NCI-H2107 treated with DMSO at 0.1 percent for 48 hours (cell line): ENCODE measurements around the gene ATP2B2.
"Not testable (repeated sequence)": the region's sequence is repeated elsewhere in the genome, so short reads cannot be mapped to it uniquely, and the experiment has no call there.

Experiments
- DNase-seq: peaks from one replicate; lab custom pipeline; 2025; ENCODE audit not compliant: unreplicated experiment; lab: John Stamatoyannopoulos, UW

Gene ATP2B2

GRCh38 chr3:10505050-10505790 is at the start of gene ATP2B2:
TSS of gene ATP2B2 (minus strand) at chr3:10505586. CDS start at chr3:10449543, 56,043 bp downstream.
- DNase-seq: no peak

- no peak for DNase-seq
Observed at GRCh38 chr3:10554746-10555145, 49.4 kb upstream of the ATP2B2 start.

- DNase-seq: no peak
Observed at GRCh38 chr3:10554236-10554611, 48.8 kb upstream of the ATP2B2 start.

- DNase-seq: no peak
Observed at GRCh38 chr3:10553591-10554235, 48.3 kb upstream of the ATP2B2 start.

- DNase-seq: no peak
Observed at GRCh38 chr3:10552631-10552943, 47.2 kb upstream of the ATP2B2 start.

- DNase-seq: no peak
Observed at GRCh38 chr3:10551821-10552630, 46.6 kb upstream of the ATP2B2 start.

GRCh38 chr3:10551139-10551538 is 45.8 kb upstream of the ATP2B2 start:
- no peak for DNase-seq

- no peak for DNase-seq
Observed at GRCh38 chr3:10550705-10551104, 45.3 kb upstream of the ATP2B2 start.

- no peak for DNase-seq
Observed at GRCh38 chr3:10549617-10550230, 44.3 kb upstream of the ATP2B2 start.

- DNase-seq: no peak
Observed at GRCh38 chr3:10548992-10549391, 43.6 kb upstream of the ATP2B2 start.

- DNase-seq: no peak
Observed at GRCh38 chr3:10547841-10548783, 42.7 kb upstream of the ATP2B2 start.

GRCh38 chr3:10547413-10547812 is 42.0 kb upstream of the ATP2B2 start:
- DNase-seq: no peak

- no peak for DNase-seq
Observed at GRCh38 chr3:10546820-10547263, 41.5 kb upstream of the ATP2B2 start.

GRCh38 chr3:10546181-10546624 is 40.8 kb upstream of the ATP2B2 start:
- no peak for DNase-seq

GRCh38 chr3:10542518-10542917 is 37.1 kb upstream of the ATP2B2 start:
- DNase-seq: no peak

- DNase-seq: not testable (repeated sequence)
Observed at GRCh38 chr3:10540347-10540746, 35.0 kb upstream of the ATP2B2 start.

- DNase-seq: no peak
Observed at GRCh38 chr3:10534066-10534465, 28.7 kb upstream of the ATP2B2 start.

- DNase-seq: no peak
Observed at GRCh38 chr3:10533737-10534023, 28.3 kb upstream of the ATP2B2 start.

- no peak for DNase-seq
Observed at GRCh38 chr3:10532939-10533736, 27.8 kb upstream of the ATP2B2 start.

GRCh38 chr3:10531031-10531430 is 25.6 kb upstream of the ATP2B2 start:
- no peak for DNase-seq
